AG04449 (cell line): ENCODE data around the gene CCM2.

Experiments
- CTCF ChIA-PET: fragments of 350-600 bp; formaldehyde crosslinking; extraction: SDS; loops from one replicate; lab custom pipeline; 2021; ENCODE audit warnings: antibody characterized with exemption; lab: Yijun Ruan, JAX
- POLR2A ChIA-PET: fragments of 400-600, 350-600 bp; formaldehyde crosslinking; extraction: SDS; loops from one replicate; lab custom pipeline; 2020; ENCODE audit warnings: antibody characterized with exemption, inconsistent platforms; lab: Yijun Ruan, JAX
- DNase-seq: peaks from one replicate; pipeline ENCODE4 v3.0.0-alpha.2; 2010; ENCODE audit warnings: low read depth, low spot score
- H3K4me3 ChIP-seq: 2 replicates; pipeline ENCODE4 v1.5.1; 2011; ENCODE audit warnings: low read depth, mild to moderate bottlenecking, control low read depth, low read length
- TF ChIP-seq, protein P1 (sequence below): IDR thresholded peaks from one replicate; pipeline ENCODE4 v1.5.1; 2011; ENCODE audit warnings: mild to moderate bottlenecking, moderate library complexity, low read length, control low read depth, inconsistent platforms; ENCODE audit not compliant: insufficient read depth; ENCODE audit errors: missing control alignments

CCM2 gene

DNA sequence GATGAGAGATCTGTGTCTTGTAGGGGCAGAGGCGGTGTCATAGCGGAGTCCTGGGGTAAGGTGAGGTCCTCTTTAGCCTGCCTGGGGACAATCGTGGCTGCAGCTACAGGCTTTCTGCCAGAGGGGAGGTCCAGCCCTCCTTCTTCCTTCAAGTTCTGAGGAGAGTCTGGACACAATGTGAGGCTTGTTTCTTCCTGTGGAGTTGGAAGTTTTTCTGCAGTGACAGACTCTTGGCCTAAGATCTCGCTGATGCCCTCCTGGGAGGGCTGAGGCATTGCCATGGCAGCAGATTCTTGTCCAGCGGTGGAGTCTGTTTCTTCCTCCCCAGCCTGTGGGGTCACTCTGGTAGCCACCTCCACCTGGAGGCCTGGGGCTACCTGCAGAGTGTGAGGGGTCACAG, 84.3 kb downstream of the CCM2 start:
- ChIA-PET CTCF (no interaction called here), POLR2A (no interaction called here)
- TF ChIP-seq, protein P1, sequence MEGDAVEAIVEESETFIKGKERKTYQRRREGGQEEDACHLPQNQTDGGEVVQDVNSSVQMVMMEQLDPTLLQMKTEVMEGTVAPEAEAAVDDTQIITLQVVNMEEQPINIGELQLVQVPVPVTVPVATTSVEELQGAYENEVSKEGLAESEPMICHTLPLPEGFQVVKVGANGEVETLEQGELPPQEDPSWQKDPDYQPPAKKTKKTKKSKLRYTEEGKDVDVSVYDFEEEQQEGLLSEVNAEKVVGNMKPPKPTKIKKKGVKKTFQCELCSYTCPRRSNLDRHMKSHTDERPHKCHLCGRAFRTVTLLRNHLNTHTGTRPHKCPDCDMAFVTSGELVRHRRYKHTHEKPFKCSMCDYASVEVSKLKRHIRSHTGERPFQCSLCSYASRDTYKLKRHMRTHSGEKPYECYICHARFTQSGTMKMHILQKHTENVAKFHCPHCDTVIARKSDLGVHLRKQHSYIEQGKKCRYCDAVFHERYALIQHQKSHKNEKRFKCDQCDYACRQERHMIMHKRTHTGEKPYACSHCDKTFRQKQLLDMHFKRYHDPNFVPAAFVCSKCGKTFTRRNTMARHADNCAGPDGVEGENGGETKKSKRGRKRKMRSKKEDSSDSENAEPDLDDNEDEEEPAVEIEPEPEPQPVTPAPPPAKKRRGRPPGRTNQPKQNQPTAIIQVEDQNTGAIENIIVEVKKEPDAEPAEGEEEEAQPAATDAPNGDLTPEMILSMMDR: no peak
- no peak overlapping the region for H3K4me3 ChIP-seq
- no peak for DNase-seq

DNA sequence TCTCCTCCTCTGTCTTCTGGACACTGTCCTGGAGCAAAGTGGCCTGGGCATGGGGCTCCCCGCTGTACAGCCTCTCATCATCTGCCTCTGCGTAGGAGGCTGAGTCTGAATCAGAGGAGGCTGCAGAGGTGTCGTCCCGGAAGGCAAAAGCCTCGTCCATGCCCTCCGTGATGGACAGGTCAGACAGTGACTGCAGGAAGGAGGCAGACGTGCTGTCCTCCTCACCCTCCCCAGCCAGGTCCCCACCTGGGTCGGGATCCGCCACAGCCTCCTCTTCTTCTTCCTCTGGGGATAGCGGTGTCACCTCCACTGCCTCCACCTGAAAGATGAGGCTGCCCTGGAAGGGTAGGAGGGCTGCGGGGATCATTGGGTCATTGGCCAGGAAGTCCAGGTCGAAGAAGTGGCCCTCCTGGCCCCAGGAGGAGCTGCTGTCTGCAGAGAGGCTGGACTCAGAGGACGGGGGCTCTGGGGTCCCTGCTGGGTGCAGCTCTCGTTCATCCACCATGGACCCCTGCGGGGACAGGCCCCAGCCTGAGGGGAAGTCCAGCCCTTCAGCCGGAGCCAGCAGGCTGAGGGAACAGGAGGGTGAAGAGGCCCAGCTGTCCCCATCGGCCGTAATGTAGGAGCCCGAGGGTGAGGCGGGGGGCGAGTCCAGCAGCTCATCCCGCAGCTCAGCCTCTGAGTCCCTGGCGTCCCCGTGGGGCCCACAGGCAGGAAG, 85.1 kb downstream of the CCM2 start:
- CTCF ChIA-PET: no interaction called here
- POLR2A ChIA-PET: no interaction called here
- DNase-seq: no peak
- H3K4me3 ChIP-seq: no peak overlapping the region
- TF ChIP-seq, protein P1: no peak

DNA sequence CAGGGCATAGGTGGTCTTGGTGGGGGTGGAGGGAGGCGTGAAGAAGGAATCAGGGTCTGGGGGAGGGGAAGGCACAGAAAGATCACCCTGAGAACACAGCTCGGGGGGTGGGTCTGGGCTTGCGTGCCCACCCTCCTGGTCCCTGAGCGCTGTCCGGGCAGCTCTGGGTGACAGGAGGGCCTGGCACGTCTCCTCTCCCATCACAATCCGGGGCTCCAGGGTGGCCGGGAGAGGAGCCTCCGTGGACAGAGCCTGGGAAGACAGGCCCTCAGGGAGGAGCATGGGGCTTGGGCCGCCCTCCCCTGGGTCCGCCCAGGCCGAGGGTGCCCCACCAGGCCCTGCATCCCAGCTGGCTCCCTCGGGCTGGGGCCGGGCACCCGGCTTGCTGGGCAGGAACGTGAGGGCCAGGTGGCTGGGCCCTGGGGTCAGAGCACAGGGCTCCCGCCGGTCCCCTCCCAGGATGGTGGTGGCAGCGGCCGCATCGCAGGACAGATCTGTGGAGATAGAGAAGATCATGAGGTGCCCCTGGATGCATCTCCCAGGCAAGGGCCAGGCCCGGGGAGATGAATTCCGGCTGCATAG, 85.7 kb downstream of the CCM2 start:
- TF ChIP-seq, protein P1: no peak
- DNase-seq: no peak
- POLR2A ChIA-PET: no interaction called here
- CTCF ChIA-PET: no interaction called here
- no peak overlapping the region for H3K4me3 ChIP-seq

DNA sequence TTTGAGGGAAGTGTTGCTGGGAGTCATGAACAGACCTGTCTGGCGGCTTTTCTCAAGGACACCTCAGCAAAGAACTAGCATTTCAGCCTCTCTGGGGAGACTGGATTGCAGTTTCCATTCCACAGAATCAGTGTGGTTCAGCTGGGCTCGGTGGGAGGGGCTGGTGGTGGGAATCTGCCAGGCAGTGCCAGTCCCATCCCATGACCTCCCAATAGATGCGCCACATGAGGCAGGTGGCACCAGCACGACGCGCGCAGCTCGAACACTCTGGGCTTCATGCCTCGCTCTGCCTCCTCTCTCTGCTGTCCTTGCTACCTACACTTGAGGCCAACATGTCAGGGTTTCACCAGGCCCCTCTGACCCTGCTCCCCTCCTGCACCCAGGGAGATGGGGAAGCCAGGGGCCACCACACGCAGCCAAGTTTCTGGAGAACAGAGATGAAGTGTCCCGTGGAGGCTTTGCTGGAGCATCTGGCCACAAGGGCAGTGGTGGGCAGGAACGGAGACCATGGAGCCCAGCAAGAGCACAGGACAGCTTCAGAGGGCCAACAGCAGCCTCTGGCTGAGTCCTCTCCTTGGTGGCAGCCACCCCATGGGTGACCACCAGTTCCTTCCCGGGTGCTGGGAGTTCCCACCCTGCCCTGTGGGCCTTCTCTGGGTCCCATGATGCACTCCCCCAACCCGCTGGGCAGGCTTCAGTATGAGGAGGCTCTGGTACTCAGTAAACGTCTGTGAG, 86.5 kb downstream of the CCM2 start:
- no peak overlapping the region for H3K4me3 ChIP-seq
- TF ChIP-seq, protein P1: no peak
- ChIA-PET CTCF (interaction anchor here (1.0 kb wide), 1 partner anchor 43 kb away, joined by 3 read pairs; no protein-coding TSS in a partner anchor), POLR2A (no interaction called here)
- DNase-seq: no peak

DNA sequence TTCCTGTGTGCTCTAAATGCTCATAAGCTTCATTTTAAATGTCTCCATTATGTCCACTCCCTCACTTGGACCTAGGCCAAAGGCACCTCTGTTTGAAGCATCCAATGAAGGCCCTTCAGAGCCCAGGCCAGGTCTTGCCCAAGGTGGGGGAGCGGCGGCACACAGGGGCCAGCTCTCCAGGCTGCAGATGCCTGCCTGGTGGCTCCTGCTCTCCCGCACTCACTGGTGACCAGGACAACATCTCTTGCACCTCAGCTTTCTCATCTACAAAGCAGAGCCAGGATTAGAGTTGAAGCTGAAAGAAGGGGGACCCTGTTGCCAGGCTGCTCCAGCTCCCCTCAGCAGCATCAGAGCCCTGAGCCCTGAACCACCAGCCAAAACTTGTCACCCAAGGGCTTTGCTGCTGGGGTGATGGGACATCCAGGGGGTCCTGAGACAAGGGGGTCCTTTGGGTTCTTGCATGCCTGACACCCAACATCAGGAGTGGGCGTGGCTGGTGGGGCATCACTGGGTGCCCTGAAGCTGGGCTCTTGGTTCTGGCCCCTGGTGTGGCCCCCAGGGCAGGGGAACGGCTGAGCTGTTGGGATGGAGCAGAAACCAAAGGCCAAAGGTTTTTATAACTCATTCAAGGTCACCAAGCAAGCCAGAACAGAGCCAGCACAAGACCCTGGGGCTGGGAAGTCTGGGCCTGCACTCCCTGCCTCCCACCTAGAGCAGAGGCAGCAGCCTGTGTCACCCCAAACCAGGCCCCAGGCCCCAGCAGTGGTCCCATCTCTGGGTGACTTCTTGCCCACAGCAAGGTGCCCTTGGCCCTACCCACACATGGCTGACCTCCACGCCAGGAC, 87.5 kb downstream of the CCM2 start:
- DNase-seq: no peak
- H3K4me3 ChIP-seq: peak overlapping the region; percentile 64
- CTCF ChIA-PET: interaction anchor here (1.0 kb wide), 1 partner anchor 42 kb away, joined by 3 read pairs; no protein-coding TSS in a partner anchor
- TF ChIP-seq, protein P1: no peak
- POLR2A ChIA-PET: no interaction called here
